ENCODE results near the gene B3GALNT2.

GRCh38 chr1:235545292-235545930, 41.2 kb upstream of the B3GALNT2 start:
- TF ChIP-seq CTCF (IDR thresholded peaks at IDR 0.05; ENCODE audit: low read length) (no peak), EZH2 (optimal IDR thresholded peaks at IDR 0.05; ENCODE audit: low read depth, low read length) (no peak)
